NCI-H2196 treated with DMSO at 0.1 percent for 48 hours (cell line): ENCODE results near the gene SMAD4.
"Not testable (repeated sequence)": the region's sequence is repeated elsewhere in the genome, so short reads cannot be mapped to it uniquely, and the experiment has no call there.

Source experiments
- DNase-seq: peaks from one replicate; lab custom pipeline; 2025; ENCODE audit not compliant: unreplicated experiment; lab: John Stamatoyannopoulos, UW

The SMAD4 gene

GRCh38 chr18:51108330-51108729, 78.3 kb downstream of the SMAD4 start:
- DNase-seq: no peak

GRCh38 chr18:51110073-51110797, 80.2 kb downstream of the SMAD4 start:
- no peak for DNase-seq

GRCh38 chr18:51111633-51112355, 81.8 kb downstream of the SMAD4 start:
- DNase-seq: not testable (repeated sequence)

GRCh38 chr18:51116996-51117395, 87.0 kb downstream of the SMAD4 start:
- not testable (repeated sequence) for DNase-seq

- not testable (repeated sequence) for DNase-seq
These were observed 89.5 kb downstream of the SMAD4 start for GRCh38 chr18:51119561-51119960.

GRCh38 chr18:51119976-51120375, 90.0 kb downstream of the SMAD4 start:
- not testable (repeated sequence) for DNase-seq

- DNase-seq: no peak
These were observed 91.0 kb downstream of the SMAD4 start for GRCh38 chr18:51120809-51121596.

GRCh38 chr18:51121597-51121857, 91.5 kb downstream of the SMAD4 start:
- no peak for DNase-seq

GRCh38 chr18:51122266-51123045, 92.4 kb downstream of the SMAD4 start:
- no peak for DNase-seq

- DNase-seq: no peak
These were observed 93.0 kb downstream of the SMAD4 start for GRCh38 chr18:51123046-51123395.

GRCh38 chr18:51123481-51123880, 93.5 kb downstream of the SMAD4 start:
- DNase-seq: no peak

- DNase-seq: no peak
These were observed 94.0 kb downstream of the SMAD4 start for GRCh38 chr18:51123936-51124486.

- no peak for DNase-seq
These were observed 96.0 kb downstream of the SMAD4 start for GRCh38 chr18:51125976-51126375.

GRCh38 chr18:51127664-51128063, 97.7 kb downstream of the SMAD4 start:
- DNase-seq: no peak

GRCh38 chr18:51128533-51128932, 98.5 kb downstream of the SMAD4 start:
- no peak for DNase-seq

GRCh38 chr18:51132256-51132935, 102.4 kb downstream of the SMAD4 start:
- DNase-seq: no peak

- no peak for DNase-seq
These were observed 103.7 kb downstream of the SMAD4 start for GRCh38 chr18:51133580-51134160.
